HCT116 (cell line): ENCODE results near the gene PVR. TPM values are rescaled to one million over a fixed set of nuclear protein-coding genes. Genes with fewer than 3 reads are reported as not detected.

ENCODE experiments used
- ATAC-seq: fragments of 200-7000 bp; cut with Tn5 transposase; 2 replicates; pipeline ENCODE4 v1.9.1; 2020; ENCODE audit warnings: mild to moderate bottlenecking, moderate library complexity
- BruUV-seq: library from RNA; stranded (reverse); fragments of 400-500 nt; replicated peaks from 2 replicates; lab custom pipeline; 2021; lab: Mats Ljungman, UMichigan
- CTCF ChIA-PET: fragments of 300-600 bp; sonication (Branson Sonifier 250); formaldehyde crosslinking; loops from one replicate; lab custom pipeline; 2021; ENCODE audit warnings: antibody characterized with exemption; lab: Charles Lee
- POLR2A ChIA-PET: fragments of 300-600, 350-600 bp; sonication (Branson Sonifier 250); formaldehyde crosslinking; loops from one replicate; lab custom pipeline; 2021; ENCODE audit warnings: antibody characterized with exemption; lab: Charles Lee
- RAD21 ChIA-PET, 2 experiments: fragments of 300-600 bp; sonication (Branson Sonifier 250); formaldehyde crosslinking; loops; one replicate each; lab custom pipeline; 2023; ENCODE audit warnings: low total read pairs in 2 of 2; ENCODE audit not compliant: uncharacterized antibody in 2 of 2, unreplicated experiment in 2 of 2, low non-redundant PET in 1 of 2; lab: Charles Lee
- DNase-seq: peaks from one replicate; pipeline ENCODE4 v3.0.0-alpha.2; 2010; ENCODE audit warnings: low read depth, low spot score
- H2AFZ ChIP-seq: fragments of 200-600 bp; shearing (Covaris generic), sonication (generic); 2 replicates; pipeline ENCODE4 v1.6.1; 2017; ENCODE audit warnings: low read depth, mixed run types, mixed read lengths, antibody characterized with exemption, low read length; ENCODE audit not compliant: poor library complexity, severe bottlenecking
- H3K27ac ChIP-seq: 2 replicates; pipeline ENCODE4 v1.5.1; 2012; ENCODE audit warnings: low read depth, low read length
- H3K27me3 ChIP-seq: fragments of 200-600 bp; sonication (generic); 2 replicates; pipeline ENCODE4 v1.6.1; 2016; ENCODE audit warnings: mixed run types, low read length, mixed read lengths; ENCODE audit not compliant: insufficient read depth
- H3K36me3 ChIP-seq, 2 experiments: fragments of 200-500 bp in 1 of 2; fragments of 200-600 bp in 1 of 2; sonication (Bioruptor generic) in 1 of 2; sonication (generic) in 1 of 2; 2 replicates each; pipeline versions ENCODE4 v1.5.1 to v1.6.1; 2014 to 2016; ENCODE audit warnings: low read length in 2 of 2, inconsistent platforms in 1 of 2, mixed read lengths in 1 of 2, mixed run types in 1 of 2; ENCODE audit not compliant: insufficient read depth in 2 of 2, control insufficient read depth in 1 of 2
- H3K4me1 ChIP-seq, 2 experiments: fragments of 200-600 bp in 1 of 2; sonication (generic) in 1 of 2; 2 replicates each; pipeline versions ENCODE4 v1.5.1 to v1.6.1; 2012 to 2017; ENCODE audit warnings: low read length in 2 of 2, inconsistent platforms in 1 of 2, mild to moderate bottlenecking in 1 of 2, mixed read lengths in 1 of 2, mixed run types in 1 of 2, moderate library complexity in 1 of 2; ENCODE audit not compliant: insufficient read depth in 2 of 2, control insufficient read depth in 1 of 2
- H3K4me2 ChIP-seq: fragments of 200-600 bp; sonication (generic); 2 replicates; pipeline ENCODE4 v1.6.1; 2017; ENCODE audit warnings: mixed run types, low read length, mixed read lengths
- H3K4me3 ChIP-seq, 2 experiments: fragments of 200-600 bp in 1 of 2; sonication (generic) in 1 of 2; replicated peaks in 1 of 2; 2 replicates each; pipeline ENCODE4 v1.5.1; 2011 to 2016; ENCODE audit warnings: low read length in 2 of 2, control low read depth in 1 of 2, low read depth in 1 of 2, mild to moderate bottlenecking in 1 of 2, mixed read lengths in 1 of 2, mixed run types in 1 of 2
- H3K79me2 ChIP-seq: fragments of 200-600 bp; sonication (generic); 2 replicates; pipeline ENCODE4 v1.6.1; 2017; ENCODE audit warnings: mild to moderate bottlenecking, mixed run types, low read length, moderate library complexity, mixed read lengths; ENCODE audit not compliant: insufficient read depth
- H3K9ac ChIP-seq: fragments of 200-600 bp; sonication (generic); 2 replicates; pipeline ENCODE4 v1.6.1; 2016; ENCODE audit warnings: low read length, mixed read lengths
- H3K9me2 ChIP-seq: fragments of 200-600 bp; sonication (generic), shearing (Covaris generic); 2 replicates; pipeline ENCODE4 v1.6.1; 2017; ENCODE audit warnings: mixed run types, mild to moderate bottlenecking, moderate library complexity; ENCODE audit not compliant: insufficient read depth
- H3K9me3 ChIP-seq, 2 experiments: fragments of 200-500 bp in 1 of 2; fragments of 200-600 bp in 1 of 2; sonication (Bioruptor generic) in 1 of 2; sonication (generic) in 1 of 2; 2 replicates each; pipeline ENCODE4 v1.6.1; 2014 to 2017; ENCODE audit warnings: low read length in 2 of 2, mixed read lengths in 2 of 2, inconsistent platforms in 1 of 2, low read depth in 1 of 2, mild to moderate bottlenecking in 1 of 2, mixed run types in 1 of 2, moderate library complexity in 1 of 2; ENCODE audit not compliant: control insufficient read depth in 1 of 2, insufficient read depth in 1 of 2
- H4K20me1 ChIP-seq: fragments of 200-600 bp; sonication (generic), shearing (Covaris generic); 2 replicates; pipeline ENCODE4 v1.6.1; 2017; ENCODE audit warnings: mixed run types, mild to moderate bottlenecking, moderate library complexity; ENCODE audit not compliant: insufficient read depth
- CBX3 ChIP-seq: IDR thresholded peaks from 2 replicates; pipeline ENCODE4 v1.6.1; 2012; ENCODE audit warnings: low read depth
- CEBPB ChIP-seq: IDR thresholded peaks from 2 replicates; pipeline ENCODE4 v1.6.1; 2012; ENCODE audit warnings: low read depth
- EGR1 ChIP-seq: IDR thresholded peaks from 2 replicates; pipeline ENCODE4 v1.6.1; 2012; ENCODE audit warnings: low read depth
- FOSL1 ChIP-seq: IDR thresholded peaks from 2 replicates; pipeline ENCODE4 v1.6.1; 2012; ENCODE audit warnings: low read depth
- SRF ChIP-seq: IDR thresholded peaks from 2 replicates; pipeline ENCODE4 v1.6.1; 2012; ENCODE audit warnings: low read depth
- YY1 ChIP-seq: IDR thresholded peaks from 2 replicates; pipeline ENCODE4 v1.6.1; 2011; ENCODE audit warnings: low read length, low read depth, moderate library complexity, mild to moderate bottlenecking; ENCODE audit not compliant: insufficient replicate concordance; ENCODE audit errors: extremely low read depth
- ZFX ChIP-seq: fragments of 450-650 bp; IDR thresholded peaks from 2 replicates; pipeline ENCODE4 v1.6.1; 2017
- intact Hi-C: fragments of 100-400 bp; cut with micrococcal nuclease; formaldehyde crosslinking; loops from 2 replicates; pipeline ENCODE4 v1.10.0; 2022
- total RNA-seq: library from RNA; stranded (reverse); gene quantifications from one replicate; pipeline ENCODE4 v1.2.1, GENCODE V29; 2021; ENCODE audit not compliant: unreplicated experiment
- TF ChIP-seq, protein P1 (sequence below): IDR thresholded peaks from 2 replicates; pipeline ENCODE4 v1.6.1; 2012
- TF ChIP-seq, protein P2 (sequence below): IDR thresholded peaks from 2 replicates; pipeline ENCODE4 v1.6.1; 2012; ENCODE audit warnings: low read depth

The PVR gene
- total RNA-seq, 1 experiment from 2014 or later, result 62.0 TPM

DNA sequence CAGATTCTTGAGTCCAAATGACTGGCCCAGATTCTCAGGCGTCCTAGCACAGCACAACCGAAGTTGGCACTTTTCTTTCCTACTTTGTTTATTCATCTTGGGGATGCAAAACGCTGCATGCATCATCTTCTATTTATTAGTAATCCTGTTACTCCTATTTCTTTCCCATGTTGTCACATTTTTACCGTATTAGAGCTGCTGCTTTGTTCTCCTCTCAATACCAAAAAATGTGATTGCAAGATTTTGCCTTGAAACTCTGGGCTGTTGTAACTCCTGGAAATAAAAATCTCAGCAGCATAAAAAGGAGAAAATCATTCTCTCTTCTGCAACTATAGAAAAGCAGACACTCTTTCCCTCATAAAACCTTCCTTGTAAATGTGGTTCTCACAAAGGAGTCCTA lies 43.2 kb upstream of the PVR start:
- CTCF ChIA-PET, result no interaction called here
- intact Hi-C loops, result no loop called here
- Histone ChIP-seq H3K4me3 (no peak overlapping the region), H4K20me1 (no peaks in the 10 kb centered on the region), H3K4me1 (peaks cover 0 to 15% of the 10 kb centered on the region in 2 experiments; a peak in 2 of 4 replicates), H3K27ac (no peak overlapping the region), H3K9ac (no peak overlapping the region), H3K79me2 (no peaks in the 10 kb centered on the region), H3K36me3 (no peaks in the 10 kb centered on the region), H3K27me3 (no peaks in the 10 kb centered on the region), H3K4me2 (no peak overlapping the region), H3K9me2 (no peaks in the 10 kb centered on the region)
- DNase-seq, result no peak
- no peak for ATAC-seq
- no TSS peak for BruUV-seq
- RAD21 ChIA-PET, result no interaction called here
- TF ChIP-seq EGR1, result no peak
- TF ChIP-seq ZFX, result no peak
- no peak for TF ChIP-seq CEBPB
- TF ChIP-seq, protein P1, sequence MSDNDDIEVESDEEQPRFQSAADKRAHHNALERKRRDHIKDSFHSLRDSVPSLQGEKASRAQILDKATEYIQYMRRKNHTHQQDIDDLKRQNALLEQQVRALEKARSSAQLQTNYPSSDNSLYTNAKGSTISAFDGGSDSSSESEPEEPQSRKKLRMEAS, result no peak
- TF ChIP-seq, all 23 proteins: peak for 0
- no peak overlapping the region for H2AFZ ChIP-seq
- POLR2A ChIA-PET, result no interaction called here
- H3K9me3 ChIP-seq, result no peaks in the 10 kb centered on the region

DNA sequence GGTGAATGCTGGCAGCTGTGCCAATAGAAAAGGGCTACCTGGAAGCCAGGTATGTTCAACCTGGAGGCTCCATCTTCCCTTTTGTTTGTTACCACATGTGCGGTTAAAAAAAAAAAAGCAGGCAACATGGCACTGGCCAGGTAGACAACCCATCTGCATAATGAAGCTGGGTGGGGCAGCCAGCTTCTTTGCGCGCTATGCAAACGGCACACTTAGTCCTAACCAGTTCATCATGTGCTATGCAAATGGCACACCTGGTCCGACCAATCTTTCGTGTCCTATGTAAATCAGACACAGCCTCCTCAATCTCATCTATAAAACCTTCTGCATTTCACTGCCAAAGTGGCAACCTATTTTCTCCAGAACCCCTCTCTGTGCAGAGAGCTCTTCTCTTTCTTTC lies 41.6 kb upstream of the PVR start:
- Histone ChIP-seq H3K4me3 (no peak overlapping the region), H4K20me1 (no peaks in the 10 kb centered on the region), H2AFZ (no peak overlapping the region), H3K79me2 (no peaks in the 10 kb centered on the region), H3K27me3 (no peaks in the 10 kb centered on the region), H3K9me3 (no peaks in the 10 kb centered on the region), H3K4me2 (no peak overlapping the region), H3K27ac (no peak overlapping the region), H3K4me1 (peaks cover 0 to 11% of the 10 kb centered on the region in 2 experiments; a peak in 1 of 4 replicates), H3K9ac (no peak overlapping the region), H3K9me2 (no peaks in the 10 kb centered on the region), H3K36me3 (no peaks in the 10 kb centered on the region)
- ATAC-seq (no peak), DNase-seq (no peak)
- no TSS peak for BruUV-seq
- TF ChIP-seq, protein P2, sequence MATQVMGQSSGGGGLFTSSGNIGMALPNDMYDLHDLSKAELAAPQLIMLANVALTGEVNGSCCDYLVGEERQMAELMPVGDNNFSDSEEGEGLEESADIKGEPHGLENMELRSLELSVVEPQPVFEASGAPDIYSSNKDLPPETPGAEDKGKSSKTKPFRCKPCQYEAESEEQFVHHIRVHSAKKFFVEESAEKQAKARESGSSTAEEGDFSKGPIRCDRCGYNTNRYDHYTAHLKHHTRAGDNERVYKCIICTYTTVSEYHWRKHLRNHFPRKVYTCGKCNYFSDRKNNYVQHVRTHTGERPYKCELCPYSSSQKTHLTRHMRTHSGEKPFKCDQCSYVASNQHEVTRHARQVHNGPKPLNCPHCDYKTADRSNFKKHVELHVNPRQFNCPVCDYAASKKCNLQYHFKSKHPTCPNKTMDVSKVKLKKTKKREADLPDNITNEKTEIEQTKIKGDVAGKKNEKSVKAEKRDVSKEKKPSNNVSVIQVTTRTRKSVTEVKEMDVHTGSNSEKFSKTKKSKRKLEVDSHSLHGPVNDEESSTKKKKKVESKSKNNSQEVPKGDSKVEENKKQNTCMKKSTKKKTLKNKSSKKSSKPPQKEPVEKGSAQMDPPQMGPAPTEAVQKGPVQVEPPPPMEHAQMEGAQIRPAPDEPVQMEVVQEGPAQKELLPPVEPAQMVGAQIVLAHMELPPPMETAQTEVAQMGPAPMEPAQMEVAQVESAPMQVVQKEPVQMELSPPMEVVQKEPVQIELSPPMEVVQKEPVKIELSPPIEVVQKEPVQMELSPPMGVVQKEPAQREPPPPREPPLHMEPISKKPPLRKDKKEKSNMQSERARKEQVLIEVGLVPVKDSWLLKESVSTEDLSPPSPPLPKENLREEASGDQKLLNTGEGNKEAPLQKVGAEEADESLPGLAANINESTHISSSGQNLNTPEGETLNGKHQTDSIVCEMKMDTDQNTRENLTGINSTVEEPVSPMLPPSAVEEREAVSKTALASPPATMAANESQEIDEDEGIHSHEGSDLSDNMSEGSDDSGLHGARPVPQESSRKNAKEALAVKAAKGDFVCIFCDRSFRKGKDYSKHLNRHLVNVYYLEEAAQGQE, result no peak
- TF ChIP-seq FOSL1 (no peak), CBX3 (no peak), YY1 (no peak), SRF (no peak)
- POLR2A ChIA-PET, result no interaction called here
- RAD21 ChIA-PET, result no interaction called here
- CTCF ChIA-PET, result interaction anchor here (1.0 kb wide), 1 partner anchor 14 kb away, joined by 3 read pairs; no protein-coding TSS in a partner anchor
- intact Hi-C loops, result no loop called here
